Measurements from ENCODE around the gene STAMBP.
"Not testable (repeated sequence)": the region's sequence is repeated elsewhere in the genome, so short reads cannot be mapped to it uniquely, and the experiment has no call there.

The STAMBP gene

DNA sequence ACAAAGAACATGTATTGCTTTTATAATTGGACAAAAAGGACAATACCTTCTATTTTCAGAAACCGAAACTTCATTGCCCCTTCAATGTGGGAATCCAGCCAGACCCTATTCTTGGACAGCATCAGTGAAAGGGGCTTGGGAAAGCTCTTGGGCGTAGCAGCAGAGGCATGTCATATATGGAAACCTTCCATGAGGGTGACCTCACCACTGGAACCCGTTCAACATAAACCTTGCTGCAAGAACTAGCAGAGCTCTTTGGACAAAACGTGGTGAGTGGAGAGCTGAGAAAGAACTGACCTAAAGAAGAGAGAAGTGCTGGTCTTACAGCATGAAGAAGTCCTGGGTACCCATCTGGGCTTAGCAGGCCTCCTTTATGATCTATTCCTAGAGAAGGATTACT, 41.3 kb downstream of the STAMBP start:
- H3K4me3 ChIP-seq (ENCODE audit: low read length in 2 of 2): no peak overlapping the region
- H2BK5ac ChIP-seq (ENCODE audit: low read length): no peak overlapping the region
- WGBS, 2 donors (ENCODE audit: extremely low coverage in 2 of 2, insufficient read length in 2 of 2, insufficient replicate concordance in 1 of 2): no CpG with 5 or more reads among the region's 4 CpGs
- H3K14ac ChIP-seq (ENCODE audit: low read length): no peak overlapping the region
- no peak overlapping the region for H2AFZ ChIP-seq (ENCODE audit: low read length)
- H2BK15ac ChIP-seq (ENCODE audit: low read length): no peak overlapping the region
- no peak overlapping the region for H4K8ac ChIP-seq (ENCODE audit: low read depth, low read length)
- DNase-seq (ENCODE audit: low spot score): no peak
- no peak overlapping the region for H3K18ac ChIP-seq (ENCODE audit: low read length)
- no peak overlapping the region for H3K4ac ChIP-seq (ENCODE audit: low read length)
- no peak overlapping the region for H3K9ac ChIP-seq (ENCODE audit: low read depth, low read length, poor library complexity)
- H3K79me1 ChIP-seq (ENCODE audit: low read depth, low read length): no peaks in the 10 kb centered on the region
- no peaks in the 10 kb centered on the region for H3K9me3 ChIP-seq (replicated peaks in 1 of 2; ENCODE audit: control insufficient read depth in 2 of 2, insufficient read depth in 1 of 2, low read depth in 1 of 2, low read length in 2 of 2)
- no peak overlapping the region for H3K4me2 ChIP-seq (ENCODE audit: insufficient read depth, low read length, poor library complexity, severe bottlenecking)
- no peak overlapping the region for H4K91ac ChIP-seq (ENCODE audit: low read depth, low read length, poor library complexity)
- no peak overlapping the region for H2AK5ac ChIP-seq (ENCODE audit: low read depth, low read length)
- H3K36me3 ChIP-seq (replicated peaks in 1 of 2; ENCODE audit: control insufficient read depth in 2 of 2, insufficient read depth in 2 of 2, low read length in 2 of 2): peaks cover 12 to 21% of the 10 kb centered on the region in 2 donors
- no peak overlapping the region for H2BK12ac ChIP-seq (ENCODE audit: low read length)
- no peak overlapping the region for H2BK120ac ChIP-seq (ENCODE audit: low read depth, low read length)
- H3K4me1 ChIP-seq (ENCODE audit: control insufficient read depth in 2 of 2, insufficient read depth in 1 of 2, low read depth in 1 of 2, low read length in 2 of 2): no peaks in the 10 kb centered on the region
- no peaks in the 10 kb centered on the region for H3K27me3 ChIP-seq (ENCODE audit: control insufficient read depth in 3 of 3, insufficient read depth in 3 of 3, low read depth in 1 of 3, low read length in 3 of 3)
- no peak overlapping the region for H3K27ac ChIP-seq (replicated peaks; ENCODE audit: low read length)
- no peak overlapping the region for H3K23ac ChIP-seq (ENCODE audit: low read depth, low read length, poor library complexity)

DNA sequence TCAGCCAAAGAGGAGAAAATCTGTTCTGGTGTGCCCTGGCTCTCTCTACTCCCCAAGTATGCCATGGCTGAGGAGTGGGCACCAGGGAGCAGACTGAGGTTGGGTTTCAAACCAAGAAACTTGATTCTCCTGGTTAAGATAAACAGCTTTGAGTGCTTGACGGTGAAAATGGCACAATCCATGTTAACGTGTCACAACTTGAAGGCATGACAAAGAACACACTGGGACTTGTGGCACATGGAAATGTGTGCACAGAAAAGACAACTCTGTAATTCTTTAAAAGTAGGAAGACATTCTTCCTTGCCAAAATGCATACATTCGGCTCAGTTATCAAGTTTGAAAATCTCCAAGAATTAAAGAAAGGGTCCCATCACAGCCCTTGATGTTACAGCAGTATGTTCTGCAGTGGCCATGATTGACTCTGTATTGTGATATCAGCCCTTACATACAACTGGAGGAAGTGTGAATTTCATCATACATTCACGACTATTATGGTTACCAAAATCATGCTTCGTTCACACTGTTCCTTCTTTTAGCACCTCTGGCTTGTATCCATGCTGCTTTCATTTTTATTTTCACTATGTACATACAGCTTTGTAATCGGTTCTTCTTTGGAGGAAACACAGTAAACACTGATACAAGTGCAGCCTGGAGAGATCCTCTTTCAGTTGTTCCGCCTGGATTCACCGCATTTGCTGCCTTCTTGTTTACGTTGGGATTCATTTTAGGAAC, 48.5 kb downstream of the STAMBP start:
- no peak overlapping the region for H3K4me2 ChIP-seq (ENCODE audit: insufficient read depth, low read length, poor library complexity, severe bottlenecking)
- H3K4me3 ChIP-seq (ENCODE audit: low read length in 2 of 2): no peak overlapping the region
- H2AFZ ChIP-seq (ENCODE audit: low read length): peak overlapping the region; percentile 37
- H3K79me1 ChIP-seq (ENCODE audit: low read depth, low read length): no peaks in the 10 kb centered on the region
- H3K4ac ChIP-seq (ENCODE audit: low read length): no peak overlapping the region
- H3K27me3 ChIP-seq (ENCODE audit: control insufficient read depth in 3 of 3, insufficient read depth in 3 of 3, low read depth in 1 of 3, low read length in 3 of 3): no peaks in the 10 kb centered on the region
- no peak overlapping the region for H4K91ac ChIP-seq (ENCODE audit: low read depth, low read length, poor library complexity)
- DNase-seq (ENCODE audit: low spot score): no peak
- no peak overlapping the region for H3K9ac ChIP-seq (ENCODE audit: low read depth, low read length, poor library complexity)
- H4K8ac ChIP-seq (ENCODE audit: low read depth, low read length): no peak overlapping the region
- no peak overlapping the region for H2AK5ac ChIP-seq (ENCODE audit: low read depth, low read length)
- H3K27ac ChIP-seq (replicated peaks; ENCODE audit: low read length): no peak overlapping the region
- H3K36me3 ChIP-seq (replicated peaks in 1 of 2; ENCODE audit: control insufficient read depth in 2 of 2, insufficient read depth in 2 of 2, low read length in 2 of 2): no peaks in the 10 kb centered on the region
- H3K9me3 ChIP-seq (replicated peaks in 1 of 2; ENCODE audit: control insufficient read depth in 2 of 2, insufficient read depth in 1 of 2, low read depth in 1 of 2, low read length in 2 of 2): no peaks in the 10 kb centered on the region
- H3K23ac ChIP-seq (ENCODE audit: low read depth, low read length, poor library complexity): no peak overlapping the region
- H3K14ac ChIP-seq (ENCODE audit: low read length): no peak overlapping the region
- H2BK120ac ChIP-seq (ENCODE audit: low read depth, low read length): no peak overlapping the region
- no peak overlapping the region for H2BK12ac ChIP-seq (ENCODE audit: low read length)
- WGBS, 2 donors (ENCODE audit: extremely low coverage in 2 of 2, insufficient read length in 2 of 2, insufficient replicate concordance in 1 of 2): no CpG with 5 or more reads among the region's 9 CpGs
- H3K18ac ChIP-seq (ENCODE audit: low read length): no peak overlapping the region
- H2BK15ac ChIP-seq (ENCODE audit: low read length): no peak overlapping the region
- H2BK5ac ChIP-seq (ENCODE audit: low read length): no peak overlapping the region
- no peaks in the 10 kb centered on the region for H3K4me1 ChIP-seq (ENCODE audit: control insufficient read depth in 2 of 2, insufficient read depth in 1 of 2, low read depth in 1 of 2, low read length in 2 of 2)

DNA sequence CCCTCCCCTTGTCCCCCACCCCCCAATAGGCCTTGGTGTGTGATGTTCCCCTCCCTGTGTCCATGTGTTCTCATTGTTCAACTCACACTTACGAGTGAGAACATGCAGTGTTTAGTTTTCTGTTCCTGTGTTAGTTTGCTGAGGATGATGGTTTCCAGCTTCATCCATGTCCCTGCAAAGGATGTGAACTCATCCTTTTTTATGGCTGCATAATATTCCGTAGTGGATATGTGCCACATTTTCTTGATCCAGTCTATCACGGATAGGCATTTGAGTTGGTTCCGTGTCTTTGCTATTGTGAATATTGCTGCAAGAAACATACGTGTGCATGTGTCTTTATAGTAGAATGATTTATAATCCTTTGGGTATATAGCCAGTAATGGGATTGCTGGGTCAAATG, 49.2 kb downstream of the STAMBP start:
- WGBS, 2 donors (ENCODE audit: extremely low coverage in 2 of 2, insufficient read length in 2 of 2, insufficient replicate concordance in 1 of 2): no CpG with 5 or more reads among the region's 5 CpGs
- not testable (repeated sequence) for H3K4me1 ChIP-seq (ENCODE audit: control insufficient read depth in 2 of 2, insufficient read depth in 1 of 2, low read depth in 1 of 2, low read length in 2 of 2); H3K23ac ChIP-seq (ENCODE audit: low read depth, low read length, poor library complexity)

DNA sequence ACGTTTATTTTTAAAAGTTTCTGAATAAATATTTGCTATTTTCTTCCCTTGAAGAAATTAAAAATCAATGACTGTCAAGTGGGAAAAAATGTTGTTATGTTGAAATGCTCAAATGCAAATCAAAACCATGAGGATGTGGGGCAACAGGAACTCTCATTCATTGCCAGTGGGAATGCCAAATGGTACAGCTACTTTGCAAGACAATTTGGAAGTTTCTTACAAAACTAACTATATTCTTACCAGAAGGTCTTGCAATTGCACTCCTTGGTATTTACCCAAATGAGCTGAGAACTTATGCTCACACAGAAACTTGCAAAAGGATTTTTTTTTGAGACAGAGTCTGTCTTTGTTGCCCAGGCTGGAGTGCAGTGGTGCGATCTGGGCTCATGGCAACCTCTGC, 56.6 kb downstream of the STAMBP start:
- Histone ChIP-seq H4K8ac (ENCODE audit: low read depth, low read length) (no peak overlapping the region), H2AFZ (ENCODE audit: low read length) (no peak overlapping the region), H2BK15ac (ENCODE audit: low read length) (no peak overlapping the region), H3K79me1 (ENCODE audit: low read depth, low read length) (no peaks in the 10 kb centered on the region), H3K4me3 (ENCODE audit: low read length in 2 of 2) (no peak overlapping the region), H3K27me3 (ENCODE audit: control insufficient read depth in 3 of 3, insufficient read depth in 3 of 3, low read depth in 1 of 3, low read length in 3 of 3) (peaks cover 0 to 3% (median 0%) of the 10 kb centered on the region in 3 experiments), H4K91ac (ENCODE audit: low read depth, low read length, poor library complexity) (no peak overlapping the region), H3K4ac (ENCODE audit: low read length) (no peak overlapping the region), H3K14ac (ENCODE audit: low read length) (no peak overlapping the region), H2BK5ac (ENCODE audit: low read length) (no peak overlapping the region), H3K9ac (ENCODE audit: low read depth, low read length, poor library complexity) (no peak overlapping the region), H2BK120ac (ENCODE audit: low read depth, low read length) (no peak overlapping the region), H3K23ac (ENCODE audit: low read depth, low read length, poor library complexity) (no peak overlapping the region), H3K4me1 (ENCODE audit: control insufficient read depth in 2 of 2, insufficient read depth in 1 of 2, low read depth in 1 of 2, low read length in 2 of 2) (no peaks in the 10 kb centered on the region), H3K4me2 (ENCODE audit: insufficient read depth, low read length, poor library complexity, severe bottlenecking) (no peak overlapping the region), H2BK12ac (ENCODE audit: low read length) (no peak overlapping the region), H3K9me3 (replicated peaks in 1 of 2; ENCODE audit: control insufficient read depth in 2 of 2, insufficient read depth in 1 of 2, low read depth in 1 of 2, low read length in 2 of 2) (no peaks in the 10 kb centered on the region), H2AK5ac (ENCODE audit: low read depth, low read length) (no peak overlapping the region), H3K18ac (ENCODE audit: low read length) (no peak overlapping the region), H3K27ac (replicated peaks; ENCODE audit: low read length) (no peak overlapping the region), H3K36me3 (replicated peaks in 1 of 2; ENCODE audit: control insufficient read depth in 2 of 2, insufficient read depth in 2 of 2, low read length in 2 of 2) (no peaks in the 10 kb centered on the region)
- no CpG with 5 or more reads among the region's 2 CpGs for WGBS, 2 donors (ENCODE audit: extremely low coverage in 2 of 2, insufficient read length in 2 of 2, insufficient replicate concordance in 1 of 2)
- DNase-seq (ENCODE audit: low spot score): no peak

More for the DNA sequence above, 49.2 kb downstream of the STAMBP start:
- H3K4me3 ChIP-seq (ENCODE audit: low read length in 2 of 2); H3K9me3 ChIP-seq (replicated peaks in 1 of 2; ENCODE audit: control insufficient read depth in 2 of 2, insufficient read depth in 1 of 2, low read depth in 1 of 2, low read length in 2 of 2); DNase-seq (ENCODE audit: low spot score); H3K4me2 ChIP-seq (ENCODE audit: insufficient read depth, low read length, poor library complexity, severe bottlenecking); H2BK15ac ChIP-seq (ENCODE audit: low read length); H3K27me3 ChIP-seq (ENCODE audit: control insufficient read depth in 3 of 3, insufficient read depth in 3 of 3, low read depth in 1 of 3, low read length in 3 of 3); H2BK120ac ChIP-seq (ENCODE audit: low read depth, low read length); H3K14ac ChIP-seq (ENCODE audit: low read length); H2AK5ac ChIP-seq (ENCODE audit: low read depth, low read length); H3K36me3 ChIP-seq (replicated peaks in 1 of 2; ENCODE audit: control insufficient read depth in 2 of 2, insufficient read depth in 2 of 2, low read length in 2 of 2); H3K18ac ChIP-seq (ENCODE audit: low read length); H2AFZ ChIP-seq (ENCODE audit: low read length); H3K9ac ChIP-seq (ENCODE audit: low read depth, low read length, poor library complexity); H3K4ac ChIP-seq (ENCODE audit: low read length); H4K8ac ChIP-seq (ENCODE audit: low read depth, low read length); H4K91ac ChIP-seq (ENCODE audit: low read depth, low read length, poor library complexity); H2BK5ac ChIP-seq (ENCODE audit: low read length); H3K27ac ChIP-seq (replicated peaks; ENCODE audit: low read length); H3K79me1 ChIP-seq (ENCODE audit: low read depth, low read length); H2BK12ac ChIP-seq (ENCODE audit: low read length): not testable (repeated sequence)

Measured in neuronal stem cell (in vitro differentiated cells).